ENCODE data around the gene ALDH3B2. TPM values are rescaled to one million over a fixed set of nuclear protein-coding genes. Genes with fewer than 3 reads are reported as not detected.
"Not testable (repeated sequence)": the region's sequence is repeated elsewhere in the genome, so short reads cannot be mapped to it uniquely, and the experiment has no call there.

ALDH3B2 gene
- total and polyA plus RNA-seq, 2 of the 8 experiments (the other 6 are each of a cell fraction or from before 2014, with no cell fraction given), result not detected

DNA sequence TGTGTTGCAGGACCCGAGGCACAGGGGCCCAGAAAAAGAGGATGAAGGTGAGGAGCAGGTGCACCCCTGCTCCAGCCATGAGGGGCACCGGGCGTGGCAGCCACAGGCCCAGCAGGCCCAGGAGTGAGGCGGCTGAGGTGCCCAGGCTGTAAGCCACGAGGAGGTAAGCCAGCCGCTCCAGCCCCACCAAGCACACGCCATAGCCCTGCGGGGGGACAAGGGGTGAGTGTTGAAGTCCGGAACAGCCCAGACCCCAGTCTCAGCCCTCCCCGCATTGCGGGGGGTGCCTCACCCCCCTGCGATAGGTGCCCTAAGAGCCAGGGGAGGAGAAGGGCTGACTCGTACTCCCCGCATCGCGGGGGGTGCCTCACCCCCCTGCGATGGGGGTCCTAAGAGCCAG, 41.4 kb upstream of the ALDH3B2 start:
- H4K91ac ChIP-seq (replicated peaks; ENCODE audit: insufficient read length, low read length); H2BK5ac ChIP-seq (ENCODE audit: low read depth, low read length); H4K8ac ChIP-seq (ENCODE audit: extremely low read depth, insufficient read depth, low read length); H3K9me3 ChIP-seq (ENCODE audit: insufficient read depth in 2 of 2, low read depth in 1 of 2, low read length in 1 of 2); H3K4me2 ChIP-seq (ENCODE audit: insufficient read depth in 1 of 2, low read depth in 2 of 2, low read length in 2 of 2); H3K4me1 ChIP-seq (replicated peaks in 1 of 4; ENCODE audit: control insufficient read depth in 3 of 4, insufficient read depth in 4 of 4, low read length in 3 of 4); H3K9ac ChIP-seq (replicated peaks in 1 of 4; ENCODE audit: extremely low read depth in 1 of 4, low read depth in 3 of 4, low read length in 3 of 4); H2AK5ac ChIP-seq (ENCODE audit: low read depth, low read length); H2BK20ac ChIP-seq (ENCODE audit: low read length); H3K23me2 ChIP-seq (ENCODE audit: low read depth, low read length); H3K4me3 ChIP-seq (ENCODE audit: extremely low read depth in 1 of 4, insufficient read depth in 2 of 4, low read depth in 3 of 4, low read length in 4 of 4); H3K27ac ChIP-seq (ENCODE audit: low read depth, low read length); H3K36me3 ChIP-seq (ENCODE audit: control insufficient read depth in 2 of 4, insufficient read depth in 4 of 4, low read length in 3 of 4); H3K14ac ChIP-seq (ENCODE audit: insufficient read length); H3K27me3 ChIP-seq (replicated peaks in 1 of 4; ENCODE audit: control insufficient read depth in 3 of 4, extremely low read depth in 1 of 4, insufficient read depth in 3 of 4, low read length in 3 of 4); H2BK12ac ChIP-seq (ENCODE audit: low read depth, low read length); FAIRE-seq; H3K56ac ChIP-seq (replicated peaks; ENCODE audit: insufficient read length, low read depth, low read length); H2BK120ac ChIP-seq (replicated peaks; ENCODE audit: low read depth, low read length); H2BK15ac ChIP-seq (ENCODE audit: low read length); POLR2A ChIA-PET (ENCODE audit: partially characterized antibody); H3K23ac ChIP-seq (ENCODE audit: insufficient read length); CTCF ChIA-PET (ENCODE audit: partially characterized antibody); H3K79me2 ChIP-seq (ENCODE audit: control insufficient read depth in 1 of 2, insufficient read depth in 2 of 2, low read length in 2 of 2); H2AFZ ChIP-seq (ENCODE audit: low read length); H3K4ac ChIP-seq (replicated peaks; ENCODE audit: insufficient read length, low read depth, low read length); H4K20me1 ChIP-seq (replicated peaks in 1 of 2; ENCODE audit: control insufficient read depth in 1 of 2, insufficient read depth in 2 of 2, low read length in 2 of 2); H3K18ac ChIP-seq (ENCODE audit: extremely low read depth, low read length); H4K5ac ChIP-seq (ENCODE audit: insufficient read length, low read depth, low read length); DNase-seq (ENCODE audit: low read depth in 1 of 2, low spot score in 2 of 2); H3K79me1 ChIP-seq (ENCODE audit: low read depth, low read length): not testable (repeated sequence)
- 72% methylated on average over 9 of the region's 17 CpGs; no CpG with 5 or more reads in 1 of the 2 experiments for WGBS, 2 experiments (ENCODE audit: extremely low coverage in 1 of 2, insufficient coverage in 1 of 2, insufficient read length in 1 of 2, insufficient replicate concordance in 2 of 2, low coverage in 1 of 2, low lambda C conversion rate in 2 of 2, missing lambda C conversion rate in 1 of 2)

All from H1 (cell line).